Fibroblast of skin of left biceps (primary cell): ENCODE data around the gene AGK.

Experiments used
- DNase-seq, 2 experiments: peaks; one replicate each; pipeline ENCODE4 v3.0.0-alpha.2; 2013; ENCODE audit warnings: low read depth in 2 of 2

AGK gene, protein sequence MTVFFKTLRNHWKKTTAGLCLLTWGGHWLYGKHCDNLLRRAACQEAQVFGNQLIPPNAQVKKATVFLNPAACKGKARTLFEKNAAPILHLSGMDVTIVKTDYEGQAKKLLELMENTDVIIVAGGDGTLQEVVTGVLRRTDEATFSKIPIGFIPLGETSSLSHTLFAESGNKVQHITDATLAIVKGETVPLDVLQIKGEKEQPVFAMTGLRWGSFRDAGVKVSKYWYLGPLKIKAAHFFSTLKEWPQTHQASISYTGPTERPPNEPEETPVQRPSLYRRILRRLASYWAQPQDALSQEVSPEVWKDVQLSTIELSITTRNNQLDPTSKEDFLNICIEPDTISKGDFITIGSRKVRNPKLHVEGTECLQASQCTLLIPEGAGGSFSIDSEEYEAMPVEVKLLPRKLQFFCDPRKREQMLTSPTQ

DNA sequence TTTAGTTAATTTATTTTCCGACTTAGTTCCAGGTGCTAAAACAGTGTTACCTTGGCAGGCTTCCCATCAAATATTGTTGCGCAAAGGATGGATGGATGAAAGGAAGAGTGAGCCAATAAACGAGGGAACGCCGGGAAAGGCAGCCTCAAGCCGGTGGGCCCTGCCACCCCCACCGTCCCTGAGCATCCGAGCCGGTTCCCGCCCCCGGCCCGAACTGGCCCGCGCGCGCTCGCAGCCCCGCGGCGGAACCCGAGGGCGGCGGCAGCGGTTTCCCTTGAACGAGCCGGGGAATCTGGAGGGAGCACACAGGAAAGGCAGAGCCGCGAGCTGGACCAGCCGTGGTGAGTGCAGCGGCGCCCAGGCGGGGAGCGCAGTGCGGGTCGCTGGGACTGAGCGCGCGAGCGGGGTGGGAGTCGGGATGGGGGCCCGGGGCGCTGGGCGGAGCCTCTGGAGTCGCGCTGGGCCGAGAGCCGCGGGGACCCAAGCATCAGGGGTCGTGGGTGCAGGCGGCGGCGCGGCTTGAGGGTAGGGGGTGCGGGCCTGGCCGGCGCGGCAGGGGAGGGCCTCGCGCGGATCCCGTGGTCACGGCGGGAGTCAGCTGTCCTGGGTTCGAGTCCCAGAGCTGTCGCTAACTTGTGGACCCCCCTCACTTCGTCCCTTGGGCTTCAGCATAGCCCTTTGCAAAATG, at the start of gene AGK:
TSS of gene AGK (plus strand) at position 317 of the 688 bp plus-strand sequence. CDS start 4,057 bp downstream, outside the sequence.
- peak; percentile 44 to 47 for DNase-seq

DNA sequence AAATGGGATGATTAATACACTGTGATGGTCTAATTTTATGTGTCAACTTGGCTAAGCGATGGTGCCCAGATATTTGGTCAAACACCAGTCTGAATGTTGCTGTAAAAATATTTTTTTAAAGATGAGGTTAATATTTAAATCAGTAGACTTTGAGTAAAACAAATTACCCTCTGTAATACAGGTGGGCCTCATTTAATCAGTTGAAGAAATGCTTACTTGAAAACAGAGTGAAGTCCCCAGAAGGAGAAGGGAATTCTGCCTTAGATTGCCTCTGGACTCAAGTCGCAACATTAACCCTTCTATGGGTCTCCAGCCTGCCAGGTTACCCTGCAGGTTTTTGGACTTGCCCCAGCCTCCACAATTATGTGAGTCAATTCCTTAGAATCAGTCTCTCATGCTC, 49.8 kb upstream of the AGK start:
- DNase-seq, result no peak

GRCh38 chr7:141511316-141511675, 39.9 kb upstream of the AGK start:
- DNase-seq, result no peak

- DNase-seq, result no peak
These were observed 39.4 kb upstream of the AGK start for GRCh38 chr7:141511676-141512396.

- DNase-seq, result no peak
These were observed 38.6 kb upstream of the AGK start for GRCh38 chr7:141512597-141512996.

GRCh38 chr7:141513720-141514119, 37.5 kb upstream of the AGK start:
- DNase-seq, result no peak

GRCh38 chr7:141515941-141516340, 35.3 kb upstream of the AGK start:
- DNase-seq, result no peak

DNA sequence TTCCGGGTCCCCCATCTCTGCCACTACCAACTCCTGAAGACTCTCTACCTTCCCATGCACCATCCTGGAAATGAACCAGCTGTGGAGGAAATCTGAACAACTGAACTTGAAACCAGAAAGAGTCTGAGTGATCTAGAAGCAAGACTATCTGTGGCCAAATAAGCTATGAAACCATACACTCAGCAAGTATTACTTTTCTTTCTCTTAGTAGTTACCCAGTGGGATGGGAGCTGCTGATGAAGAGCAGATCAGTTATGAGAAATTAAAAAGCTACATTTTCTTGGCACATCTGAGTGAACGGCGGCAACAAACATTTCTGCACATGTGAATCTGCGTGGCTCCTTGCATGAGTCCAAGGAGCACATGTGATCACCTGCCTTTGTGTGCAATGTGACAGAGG, 31.6 kb upstream of the AGK start:
- no peak for DNase-seq

- DNase-seq, result no peak
These were observed 28.4 kb upstream of the AGK start for GRCh38 chr7:141522657-141523342.

DNA sequence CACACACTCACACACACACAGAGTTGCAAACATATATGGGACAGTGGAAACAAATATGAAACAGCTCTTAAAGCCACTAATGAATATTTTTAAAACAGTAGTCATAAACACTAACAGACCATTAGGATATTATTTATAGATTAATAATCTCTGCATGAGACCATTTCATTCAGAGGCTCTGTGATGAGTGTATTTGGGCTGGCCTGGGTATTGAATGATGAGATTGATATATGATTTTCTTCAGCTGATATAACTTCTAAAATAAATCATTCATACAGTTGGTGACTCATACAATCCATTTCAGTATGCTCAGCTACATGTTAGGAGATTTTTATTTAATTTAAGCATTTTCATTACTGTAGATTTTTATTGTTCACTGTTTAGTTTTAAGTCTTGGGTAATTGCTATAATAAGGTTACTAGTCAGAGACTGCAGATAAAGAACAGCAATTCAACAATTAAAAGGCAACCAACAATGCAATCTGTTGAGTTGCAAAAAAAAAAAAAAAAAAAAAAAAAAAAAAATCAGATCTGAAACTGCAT, 25.2 kb upstream of the AGK start:
- DNase-seq, result no peak

- DNase-seq, result no peak
These were observed 24.1 kb upstream of the AGK start for GRCh38 chr7:141527076-141527475.

- no peak for DNase-seq
These were observed 22.8 kb upstream of the AGK start for GRCh38 chr7:141528399-141528798.

DNA sequence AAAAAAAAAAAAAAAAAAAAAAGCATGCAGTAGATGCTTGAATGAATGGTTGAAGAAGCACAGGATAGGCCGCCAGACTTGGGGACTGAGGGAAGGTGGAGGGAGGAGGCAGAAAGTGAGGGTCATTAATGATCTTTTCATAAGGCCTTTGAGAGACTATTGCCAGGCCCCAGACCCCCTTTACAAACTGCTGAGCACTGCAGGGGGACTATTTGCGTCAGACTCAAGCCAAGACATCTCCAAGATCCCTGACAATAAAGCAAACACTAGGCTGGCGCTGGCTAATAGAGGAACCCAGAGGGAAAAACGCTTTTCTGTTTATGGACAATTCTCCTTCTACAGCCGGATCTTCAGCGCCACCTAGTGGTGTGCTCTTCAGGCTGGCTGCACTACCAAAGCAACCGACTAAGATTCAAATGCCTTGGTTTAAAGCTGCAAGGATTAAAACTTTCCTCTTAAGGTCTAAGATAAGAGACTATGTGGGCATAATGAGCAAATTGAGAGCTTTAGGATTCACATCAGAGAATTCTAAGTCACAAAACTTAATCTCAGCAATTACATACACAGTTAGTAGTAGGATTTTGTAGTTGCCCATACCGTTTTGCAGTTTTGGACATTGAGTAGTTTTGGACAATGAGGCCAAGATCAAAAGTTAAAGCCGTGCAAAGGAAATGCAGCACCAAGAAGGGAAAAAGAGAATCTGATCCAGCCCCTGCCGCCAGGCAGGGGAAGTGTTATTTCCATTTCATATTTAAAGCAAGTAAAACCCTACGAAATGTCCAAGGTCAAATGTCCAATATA, 17.9 kb upstream of the AGK start:
- DNase-seq, result peak; percentile 20 to 35

DNA sequence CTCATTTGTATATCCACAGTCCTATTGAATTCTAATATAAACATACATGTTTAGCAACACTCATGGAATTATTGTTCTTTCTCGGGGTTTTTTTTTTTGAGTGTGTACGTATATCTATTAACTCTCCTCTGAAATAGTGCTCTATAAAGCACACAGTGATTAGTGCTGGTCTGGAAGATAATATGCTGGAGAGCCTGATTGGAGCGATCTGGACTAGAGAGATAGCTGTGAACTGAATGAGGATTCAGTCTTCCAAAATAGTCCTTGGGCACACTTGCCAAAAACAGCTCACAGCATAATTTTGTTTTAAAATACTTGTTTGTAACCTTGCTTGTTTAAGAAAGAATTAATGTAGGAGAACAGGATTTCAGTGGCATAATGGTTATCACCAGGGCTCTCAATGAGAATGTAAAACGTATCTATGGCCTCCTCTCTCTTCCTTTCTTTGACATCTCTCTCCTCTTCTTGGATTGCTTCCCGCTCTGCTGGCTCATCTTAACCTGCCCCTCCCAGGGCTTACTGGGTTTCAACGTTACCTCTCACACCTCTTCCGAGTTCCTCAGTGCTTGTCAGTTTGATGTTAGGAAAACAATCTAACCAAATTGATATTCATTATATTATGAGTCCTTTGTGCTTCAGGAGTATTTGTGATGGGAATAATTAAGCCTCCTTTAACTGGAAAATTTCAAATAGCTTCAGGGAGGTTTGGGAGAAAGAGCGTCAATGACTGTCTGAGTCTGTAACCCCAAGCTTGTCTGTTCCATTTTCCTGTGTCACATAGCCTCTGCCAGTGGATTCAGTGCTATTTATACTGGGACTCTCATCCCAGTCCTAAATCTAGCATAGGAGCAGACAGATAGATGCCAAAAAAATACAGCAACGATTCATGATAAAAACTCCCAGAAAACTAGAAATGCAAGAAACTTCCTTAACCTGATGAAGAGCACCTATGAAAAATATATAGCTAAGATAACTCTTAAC, 16.2 kb upstream of the AGK start:
- DNase-seq, result no peak

- DNase-seq, result no peak
These were observed 13.3 kb upstream of the AGK start for GRCh38 chr7:141537906-141538305.

GRCh38 chr7:141541375-141541774, 9.8 kb upstream of the AGK start:
- DNase-seq, result no peak

DNA sequence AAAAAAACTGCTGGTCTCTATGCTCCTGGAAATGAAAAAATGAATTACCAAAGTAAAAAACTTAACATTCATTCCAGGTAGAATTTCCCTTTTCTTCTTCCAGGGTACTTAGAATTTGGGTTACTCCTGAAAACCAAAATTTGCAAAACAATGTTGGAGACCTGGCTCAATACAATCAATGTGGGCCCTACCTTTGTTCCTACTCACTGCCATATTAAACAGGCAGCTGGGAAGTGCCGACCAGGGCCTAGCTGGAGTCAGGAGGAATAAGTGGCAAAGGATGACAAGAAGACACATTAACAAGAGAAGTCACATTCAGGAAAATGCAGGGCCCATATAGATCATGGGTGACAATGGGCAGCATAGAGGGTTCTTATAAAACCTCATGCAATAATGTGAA, 6.4 kb upstream of the AGK start:
- no peak for DNase-seq

DNA sequence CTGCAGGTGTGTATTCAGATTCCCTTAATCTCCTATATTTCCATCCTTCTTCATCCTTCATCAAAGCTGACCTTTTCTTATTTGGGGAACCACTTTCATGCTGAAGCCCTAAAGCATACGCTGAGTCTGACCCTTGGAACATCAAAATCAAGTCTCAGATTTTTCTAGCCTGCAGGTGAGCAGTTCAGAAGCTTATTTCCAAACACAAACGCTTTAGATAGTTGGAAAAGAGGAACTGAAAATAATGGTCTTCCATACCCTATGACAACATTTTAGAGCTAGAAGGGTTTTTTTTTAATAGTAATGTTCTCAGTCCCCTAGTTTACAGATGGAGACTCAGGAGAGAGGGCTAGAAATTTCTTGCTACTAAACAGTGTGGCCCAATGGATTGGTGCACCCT, 1.6 kb upstream of the AGK start:
- DNase-seq, result no peak

DNA sequence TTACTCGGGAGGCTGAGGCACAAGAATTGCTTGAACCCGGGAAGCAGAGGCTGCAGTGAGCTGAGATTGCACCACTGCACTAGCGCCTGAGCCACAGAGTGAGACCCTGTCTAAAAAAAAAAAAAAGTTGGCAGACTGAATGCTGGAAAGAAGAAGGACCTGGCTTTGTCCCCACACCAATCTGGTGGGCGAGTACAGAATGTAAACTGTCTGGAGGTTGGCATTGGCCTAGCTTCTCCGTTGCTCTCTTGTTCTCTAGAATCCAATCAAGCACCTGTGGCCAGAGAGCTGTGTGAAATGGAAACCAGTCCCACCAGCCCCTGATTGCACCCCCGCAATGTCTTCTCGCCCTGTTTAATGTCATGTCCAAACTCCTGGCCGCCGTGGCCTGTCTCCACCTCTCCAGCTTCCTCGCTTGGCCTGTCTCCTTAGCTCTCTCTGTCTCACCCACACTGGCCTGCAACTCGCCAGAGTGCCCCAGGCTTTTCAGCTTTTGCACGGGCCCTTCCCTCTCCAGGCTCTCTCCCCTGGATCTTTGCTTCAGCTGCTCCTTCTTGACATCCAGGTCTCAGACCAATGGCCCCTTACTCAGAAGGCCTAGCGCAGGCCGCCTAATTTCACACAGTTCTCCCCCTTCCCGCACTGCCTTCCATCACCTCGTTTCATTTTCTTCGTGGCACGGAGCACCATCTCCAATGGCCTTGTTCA, 670 bp upstream of the AGK start:
- no peak for DNase-seq
